ENCODE data around the gene ASTN2. TPM values are rescaled to one million over a fixed set of nuclear protein-coding genes. Genes with fewer than 3 reads are reported as not detected.

The ASTN2 gene
- total and polyA plus RNA-seq, 10 of the 15 experiments (the other 5 are each of a cell fraction or from before 2014, with no cell fraction given): 1.4 to 15.7 (median 7.0) TPM

GRCh38 chr9:116423149-116423548 lies 991.7 kb downstream of the ASTN2 start:
- H3K4me1 ChIP-seq (ENCODE audit: control insufficient read depth, insufficient read depth, low read length): no peaks in the 10 kb centered on the region
- no peak overlapping the region for H3K27ac ChIP-seq (ENCODE audit: control insufficient read depth, insufficient read depth)
- H3K4me2 ChIP-seq (ENCODE audit: control insufficient read depth, insufficient read depth): no peak overlapping the region
- ChIA-PET RAD21 (ENCODE audit: unreplicated experiment) (no interaction called here), SMC1A (ENCODE audit: uncharacterized antibody, unreplicated experiment) (interaction anchor here (1.1 to 1.6 kb wide), 3 partner anchors 11 to 21 kb away, joined by 3 to 5 read pairs (median 4); no protein-coding TSS in a partner anchor), CTCF (no interaction called here), POLR2A (no interaction called here)
- H3K9ac ChIP-seq (ENCODE audit: control insufficient read depth, insufficient read depth, low read length): no peak overlapping the region
- no peaks in the 10 kb centered on the region for H3K27me3 ChIP-seq (replicated peaks in 1 of 2; ENCODE audit: control insufficient read depth in 2 of 2, insufficient read depth in 2 of 2, low read length in 1 of 2)
- ATAC-seq (no peak), FAIRE-seq (no peak), DNase-seq (ENCODE audit: low read depth, low spot score) (no peak)
- no TSS peak for BruUV-seq (replicated peaks)
- H4K20me1 ChIP-seq (ENCODE audit: control insufficient read depth, insufficient read depth): no peaks in the 10 kb centered on the region
- WGBS (ENCODE audit: insufficient coverage, insufficient replicate concordance, low lambda C conversion rate, missing lambda C conversion rate): 100% methylated on average over 1 of the region's 1 CpG
- in situ Hi-C loops (cut with MboI): no loop called here
- intact Hi-C loops (cut with micrococcal nuclease; ENCODE audit: unreplicated experiment): no loop called here
- no peaks in the 10 kb centered on the region for H3K9me3 ChIP-seq (replicated peaks; ENCODE audit: control insufficient read depth, insufficient read depth, low read length)
- no peaks in the 10 kb centered on the region for H3K36me3 ChIP-seq (ENCODE audit: control insufficient read depth in 2 of 2, insufficient read depth in 2 of 2, low read length in 1 of 2)
- H2AFZ ChIP-seq (ENCODE audit: control insufficient read depth, low read depth, low read length): no peak overlapping the region
- no peaks in the 10 kb centered on the region for H3K79me2 ChIP-seq (ENCODE audit: control insufficient read depth, insufficient read depth, low read length)
- no peak overlapping the region for H3K4me3 ChIP-seq
- TF ChIP-seq POLR2A (IDR thresholded peaks at IDR 0.05; ENCODE audit: low read depth, low read length) (no peak), ZBTB33 (IDR thresholded peaks at IDR 0.05) (no peak), CREM (IDR thresholded peaks at IDR 0.05; ENCODE audit: low read depth) (no peak), BCL11A (IDR thresholded peaks at IDR 0.05; ENCODE audit: low read depth, low read length) (no peak), SUZ12 (IDR thresholded peaks at IDR 0.05; ENCODE audit: unreplicated experiment) (no peak), PML (IDR thresholded peaks at IDR 0.05; ENCODE audit: low read length) (no peak), HDAC2 (IDR thresholded peaks at IDR 0.05) (no peak)
